Cardiac muscle cell (in vitro differentiated cells and primary cell): ENCODE results near the gene TIAM2. TPM values are rescaled to one million over a fixed set of nuclear protein-coding genes. Genes with fewer than 3 reads are reported as not detected.

Experiments used
- DNase-seq, 2 donors: peaks; one replicate each; pipeline versions ENCODE4 v3.0.0 to v3.0.0-alpha.2; 2010 to 2017; ENCODE audit warnings: low read depth in 1 of 2, low spot score in 1 of 2
- H3K27ac ChIP-seq: fragments of 200-600 bp; sonication (generic); 2 replicates; pipeline ENCODE4 v1.5.1; 2016
- H3K27me3 ChIP-seq: fragments of 200-600 bp; sonication (generic); 2 replicates; pipeline ENCODE4 v1.6.0; 2016; ENCODE audit warnings: control low read depth
- H3K36me3 ChIP-seq: fragments of 200-600 bp; sonication (generic); 2 replicates; pipeline ENCODE4 v1.5.1; 2016; ENCODE audit warnings: control low read depth
- H3K4me1 ChIP-seq: fragments of 200-600 bp; sonication (generic); 2 replicates; pipeline ENCODE4 v1.8.1; 2017; ENCODE audit warnings: low read depth, mild to moderate bottlenecking, mixed run types
- H3K4me3 ChIP-seq: fragments of 200-600 bp; sonication (generic); 2 replicates; pipeline ENCODE4 v1.5.1; 2016; ENCODE audit warnings: mild to moderate bottlenecking
- H3K9me3 ChIP-seq: fragments of 200-600 bp; sonication (generic); 2 replicates; pipeline ENCODE4 v1.5.1; 2017; ENCODE audit warnings: low read depth, mild to moderate bottlenecking, control low read depth
- polyA plus RNA-seq: library from polyadenylated mRNA; unstranded; fragments of >200 nt; fragmentation: Nextera tagmentation; extraction: Ambion mirVana; gene quantifications from 2 replicates; pipeline ENCODE4 v1.2.1, GENCODE V29; 2016
- total RNA-seq: library from RNA; depleted of rRNA; stranded (reverse); fragments of >200 nt; gene quantifications from 2 replicates; pipeline ENCODE4 v1.2.3, GENCODE V29; 2016
- TF ChIP-seq, protein P1 (sequence below): IDR thresholded peaks from 2 replicates; pipeline ENCODE4 v1.5.1; 2012; ENCODE audit warnings: low read depth, mild to moderate bottlenecking, low read length

Gene TIAM2
- total and polyA plus RNA-seq, 2 experiments from 2014 or later, result 3.9 to 12.4 TPM

DNA sequence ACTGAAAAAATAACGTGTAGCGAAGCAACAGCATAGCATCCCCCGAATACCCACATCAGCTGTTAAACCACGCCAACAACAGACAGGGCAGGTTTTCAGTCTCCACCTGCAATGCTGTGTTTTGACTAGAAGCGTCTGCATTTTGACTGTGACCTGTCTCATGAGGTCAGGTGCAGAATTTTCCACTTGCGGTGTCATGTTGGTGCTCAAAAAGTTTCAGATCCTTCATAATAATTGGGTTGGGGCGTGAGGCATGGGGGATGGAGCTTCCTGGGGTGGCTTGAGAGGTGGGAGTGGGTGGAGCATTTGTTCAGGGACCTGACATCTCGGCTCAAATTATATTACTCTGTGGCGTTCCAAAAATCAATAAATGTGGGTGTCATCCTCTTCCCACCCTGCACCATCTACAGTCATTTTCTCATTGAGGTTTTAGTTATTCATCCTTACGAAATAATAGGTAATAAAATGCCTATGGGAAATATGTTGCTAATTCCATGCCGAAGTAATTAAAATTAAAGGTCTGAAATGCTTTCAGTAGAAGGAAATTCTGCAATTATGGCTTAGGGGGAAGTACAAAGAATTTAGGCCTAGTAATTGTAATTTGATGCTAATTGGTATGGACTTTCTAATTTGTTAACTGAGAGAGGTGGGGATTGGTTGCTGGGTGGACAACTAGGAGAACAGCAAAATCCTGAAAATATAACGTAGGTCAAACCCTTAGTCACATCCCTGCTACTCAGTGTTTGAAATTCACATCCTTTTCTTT is 81.0 kb downstream of the TIAM2 start:
- Histone ChIP-seq H3K4me3 (no peak overlapping the region), H3K27ac (no peak overlapping the region), H3K36me3 (no peaks in the 10 kb centered on the region), H3K27me3 (no peaks in the 10 kb centered on the region), H3K4me1 (peaks cover 24% of the 10 kb centered on the region), H3K9me3 (no peaks in the 10 kb centered on the region)
- no peak for DNase-seq
- TF ChIP-seq, protein P1, sequence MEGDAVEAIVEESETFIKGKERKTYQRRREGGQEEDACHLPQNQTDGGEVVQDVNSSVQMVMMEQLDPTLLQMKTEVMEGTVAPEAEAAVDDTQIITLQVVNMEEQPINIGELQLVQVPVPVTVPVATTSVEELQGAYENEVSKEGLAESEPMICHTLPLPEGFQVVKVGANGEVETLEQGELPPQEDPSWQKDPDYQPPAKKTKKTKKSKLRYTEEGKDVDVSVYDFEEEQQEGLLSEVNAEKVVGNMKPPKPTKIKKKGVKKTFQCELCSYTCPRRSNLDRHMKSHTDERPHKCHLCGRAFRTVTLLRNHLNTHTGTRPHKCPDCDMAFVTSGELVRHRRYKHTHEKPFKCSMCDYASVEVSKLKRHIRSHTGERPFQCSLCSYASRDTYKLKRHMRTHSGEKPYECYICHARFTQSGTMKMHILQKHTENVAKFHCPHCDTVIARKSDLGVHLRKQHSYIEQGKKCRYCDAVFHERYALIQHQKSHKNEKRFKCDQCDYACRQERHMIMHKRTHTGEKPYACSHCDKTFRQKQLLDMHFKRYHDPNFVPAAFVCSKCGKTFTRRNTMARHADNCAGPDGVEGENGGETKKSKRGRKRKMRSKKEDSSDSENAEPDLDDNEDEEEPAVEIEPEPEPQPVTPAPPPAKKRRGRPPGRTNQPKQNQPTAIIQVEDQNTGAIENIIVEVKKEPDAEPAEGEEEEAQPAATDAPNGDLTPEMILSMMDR, result no peak

DNA sequence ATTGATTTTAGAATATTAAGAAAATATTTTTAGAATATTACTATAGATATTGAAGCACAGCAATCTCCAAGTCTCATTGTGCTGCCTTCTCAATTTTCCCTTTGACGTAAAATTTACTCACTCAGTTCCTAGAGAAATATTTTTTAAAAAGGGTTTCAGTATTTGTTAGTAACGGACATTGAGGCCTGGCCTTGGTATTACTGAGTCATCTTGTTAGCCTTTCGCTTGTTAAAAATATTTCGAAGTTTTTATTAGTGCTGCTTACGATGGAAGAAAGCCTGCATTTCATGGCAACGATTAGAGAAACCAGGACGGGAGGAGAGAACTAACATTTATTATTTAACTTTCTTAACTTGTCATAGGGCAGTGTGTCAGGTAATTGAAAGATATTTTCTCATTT is 82.2 kb downstream of the TIAM2 start:
- Histone ChIP-seq H3K27me3 (no peaks in the 10 kb centered on the region), H3K4me3 (no peak overlapping the region), H3K4me1 (peaks cover 24% of the 10 kb centered on the region), H3K27ac (no peak overlapping the region), H3K36me3 (no peaks in the 10 kb centered on the region), H3K9me3 (no peaks in the 10 kb centered on the region)
- TF ChIP-seq, protein P1, result no peak
- DNase-seq, result no peak

DNA sequence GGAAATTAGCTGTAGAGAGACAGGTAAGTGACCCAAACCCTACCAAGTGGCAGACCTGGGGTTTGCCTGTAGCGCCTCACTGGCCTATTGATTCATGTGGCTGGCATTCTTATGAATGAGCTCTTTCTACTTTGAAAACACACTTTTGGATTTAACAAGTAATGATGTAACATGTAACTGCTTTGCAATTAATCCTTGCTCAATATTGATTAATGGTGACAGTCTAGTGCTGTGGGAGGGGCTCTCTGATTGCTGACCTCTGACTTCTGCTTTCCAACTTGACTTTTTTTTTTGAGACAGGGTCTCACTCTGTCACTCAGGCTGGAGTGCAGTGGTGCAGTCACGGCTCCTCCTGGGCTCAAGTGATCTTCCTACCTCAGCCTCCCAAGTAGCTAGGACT is 82.7 kb downstream of the TIAM2 start:
- H3K9me3 ChIP-seq, result no peaks in the 10 kb centered on the region
- H3K27ac ChIP-seq, result no peak overlapping the region
- no peak overlapping the region for H3K4me3 ChIP-seq
- no peak for DNase-seq
- H3K27me3 ChIP-seq, result no peaks in the 10 kb centered on the region
- TF ChIP-seq, protein P1, result no peak
- peaks cover 24% of the 10 kb centered on the region for H3K4me1 ChIP-seq
- H3K36me3 ChIP-seq, result no peaks in the 10 kb centered on the region

DNA sequence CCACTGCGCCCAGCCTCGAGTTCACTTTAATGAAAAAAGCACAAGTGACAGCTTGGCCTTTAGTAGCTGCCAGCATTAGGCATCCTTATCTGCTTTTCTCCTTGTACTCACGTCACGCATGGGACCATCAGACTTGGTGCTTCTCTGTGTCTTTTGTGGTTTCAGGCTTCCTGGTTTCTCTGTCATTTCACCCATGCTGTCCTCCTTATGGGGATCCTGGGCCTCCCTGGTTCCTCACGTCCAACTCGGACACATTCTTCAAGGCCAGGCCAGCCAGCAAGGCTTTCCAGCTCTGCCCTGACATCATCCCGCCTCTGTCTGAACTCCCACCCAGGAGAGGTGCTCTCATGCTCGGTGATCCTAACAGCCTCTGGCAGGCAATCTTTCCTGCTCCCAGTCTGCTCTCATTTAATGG is 83.2 kb downstream of the TIAM2 start:
- Histone ChIP-seq H3K27me3 (no peaks in the 10 kb centered on the region), H3K4me1 (peaks cover 24% of the 10 kb centered on the region), H3K4me3 (no peak overlapping the region), H3K9me3 (no peaks in the 10 kb centered on the region), H3K27ac (no peak overlapping the region), H3K36me3 (no peaks in the 10 kb centered on the region)
- TF ChIP-seq, protein P1, result no peak
- DNase-seq, result peak; percentile 16 to 27

DNA sequence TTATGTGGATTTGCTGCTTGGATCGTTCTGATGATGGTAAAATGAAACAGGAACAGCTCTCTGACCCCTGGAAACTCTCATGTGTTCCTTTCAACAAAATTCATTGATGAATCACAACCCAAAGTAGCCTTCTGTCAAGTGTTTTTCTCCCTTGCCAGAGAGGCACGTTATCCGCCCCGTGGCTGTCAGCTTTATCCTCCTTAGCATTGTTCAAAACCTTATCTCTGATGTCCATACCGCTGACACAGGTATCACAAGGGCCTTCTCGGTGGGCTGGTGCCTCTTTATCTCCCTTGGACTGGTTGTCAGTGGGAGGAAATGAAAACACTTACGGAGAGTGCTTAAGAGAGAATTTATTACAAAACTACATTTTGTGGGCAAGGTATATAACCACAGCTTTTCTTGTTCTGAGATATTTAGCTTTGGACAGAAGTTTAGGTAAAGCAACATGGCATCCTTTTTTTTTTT is 84.9 kb downstream of the TIAM2 start:
- Histone ChIP-seq H3K27me3 (peaks cover 5% of the 10 kb centered on the region), H3K4me3 (no peak overlapping the region), H3K4me1 (peaks cover 25% of the 10 kb centered on the region), H3K9me3 (no peaks in the 10 kb centered on the region), H3K36me3 (no peaks in the 10 kb centered on the region), H3K27ac (no peak overlapping the region)
- TF ChIP-seq, protein P1, result no peak
- DNase-seq, result peak in 1 of 2 donors; percentile 44
